CD1c-positive myeloid dendritic cell (primary cell): ENCODE data around the gene C1QTNF12.

Experiments used
- DNase-seq: peaks from one replicate; pipeline ENCODE4 v3.0.0-alpha.2; 2016; ENCODE audit errors: extremely low spot score

C1QTNF12 gene

GRCh38 chr1:1240822-1241587 lies 5.5 kb downstream of the C1QTNF12 start:
- no peak for DNase-seq

- DNase-seq = no peak
Measured at GRCh38 chr1:1240348-1240732, 6.2 kb downstream of the C1QTNF12 start.

- DNase-seq = no peak
Measured at GRCh38 chr1:1239614-1240347, 6.7 kb downstream of the C1QTNF12 start.

GRCh38 chr1:1239227-1239613 lies 7.3 kb downstream of the C1QTNF12 start:
- DNase-seq = no peak

GRCh38 chr1:1238702-1239178 lies 7.8 kb downstream of the C1QTNF12 start:
- no peak for DNase-seq

GRCh38 chr1:1237874-1238701 lies 8.4 kb downstream of the C1QTNF12 start:
- DNase-seq = no peak

GRCh38 chr1:1236945-1237873 lies 9.3 kb downstream of the C1QTNF12 start:
- DNase-seq = no peak

GRCh38 chr1:1236176-1236763 lies 10.3 kb downstream of the C1QTNF12 start:
- DNase-seq = no peak

- DNase-seq = no peak
Measured at GRCh38 chr1:1235016-1235744, 11.3 kb downstream of the C1QTNF12 start.

GRCh38 chr1:1234180-1234808 lies 12.2 kb downstream of the C1QTNF12 start:
- no peak for DNase-seq

- no peak for DNase-seq
Measured at GRCh38 chr1:1233567-1233892, 13.0 kb downstream of the C1QTNF12 start.

- no peak for DNase-seq
Measured at GRCh38 chr1:1232796-1233566, 13.5 kb downstream of the C1QTNF12 start.

GRCh38 chr1:1232208-1232795 lies 14.2 kb downstream of the C1QTNF12 start, which contains the start of gene B3GALT6:
TSS of gene B3GALT6 (plus strand) at chr1:1232237. CDS start at chr1:1232279, 42 bp downstream.
- no peak for DNase-seq

- peak; percentile 99 for DNase-seq
Measured at GRCh38 chr1:1231400-1232207, 14.9 kb downstream of the C1QTNF12 start, which contains the start of gene SDF4. TSS of gene SDF4 (minus strand) at chr1:1232001. CDS start at chr1:1228772, 3,229 bp downstream.

- peak; percentile 18 for DNase-seq
Measured at GRCh38 chr1:1230656-1231399, 15.7 kb downstream of the C1QTNF12 start.

- DNase-seq = no peak
Measured at GRCh38 chr1:1229770-1230169, 16.8 kb downstream of the C1QTNF12 start.
